Limb (tissue), 2 donors: ENCODE results near the gene TEN1.
"Not testable (repeated sequence)": the region's sequence is repeated elsewhere in the genome, so short reads cannot be mapped to it uniquely, and the experiment has no call there.

Source experiments
- DNase-seq, 2 donors: peaks; one replicate each; pipeline ENCODE4 v3.0.0-alpha.2; 2016; ENCODE audit errors: extremely low spot score in 2 of 2

The TEN1 gene, protein sequence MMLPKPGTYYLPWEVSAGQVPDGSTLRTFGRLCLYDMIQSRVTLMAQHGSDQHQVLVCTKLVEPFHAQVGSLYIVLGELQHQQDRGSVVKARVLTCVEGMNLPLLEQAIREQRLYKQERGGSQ

GRCh38 chr17:75978938-75979704 is at the start of gene TEN1, which contains the start of gene ACOX1:
TEN1 (plus strand) TSS chr17:75979240; CDS start chr17:75986193, 6,953 bp downstream.
ACOX1 (minus strand) TSS chr17:75979166; CDS start chr17:75979073, 93 bp downstream.
- DNase-seq = peak; percentile 97 to 98

DNA sequence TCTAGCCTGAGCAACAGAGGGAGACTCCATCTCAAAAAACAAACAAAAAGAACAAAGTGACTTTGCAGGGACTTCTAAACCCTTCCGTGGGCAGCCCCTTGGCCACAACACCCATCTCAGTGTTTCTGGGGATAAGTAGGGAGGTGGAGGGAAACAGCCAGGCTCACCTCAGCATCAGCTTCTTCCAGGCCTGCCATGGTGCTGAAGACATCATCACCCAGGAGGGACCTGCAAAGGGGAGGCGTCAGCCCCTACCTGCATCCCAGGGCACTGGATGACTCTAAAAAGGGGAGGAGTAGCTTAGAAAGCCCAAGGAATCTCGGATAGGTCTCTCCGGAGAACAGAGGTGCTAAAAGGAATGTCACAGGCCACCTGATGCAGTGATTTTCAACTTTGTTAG is 48.0 kb upstream of the TEN1 start:
- DNase-seq = no peak

GRCh38 chr17:75932852-75933251 is 46.2 kb upstream of the TEN1 start:
- no peak for DNase-seq

GRCh38 chr17:75933808-75934207 is 45.2 kb upstream of the TEN1 start:
- DNase-seq = no peak

GRCh38 chr17:75937652-75938051 is 41.4 kb upstream of the TEN1 start:
- DNase-seq = no peak

DNA sequence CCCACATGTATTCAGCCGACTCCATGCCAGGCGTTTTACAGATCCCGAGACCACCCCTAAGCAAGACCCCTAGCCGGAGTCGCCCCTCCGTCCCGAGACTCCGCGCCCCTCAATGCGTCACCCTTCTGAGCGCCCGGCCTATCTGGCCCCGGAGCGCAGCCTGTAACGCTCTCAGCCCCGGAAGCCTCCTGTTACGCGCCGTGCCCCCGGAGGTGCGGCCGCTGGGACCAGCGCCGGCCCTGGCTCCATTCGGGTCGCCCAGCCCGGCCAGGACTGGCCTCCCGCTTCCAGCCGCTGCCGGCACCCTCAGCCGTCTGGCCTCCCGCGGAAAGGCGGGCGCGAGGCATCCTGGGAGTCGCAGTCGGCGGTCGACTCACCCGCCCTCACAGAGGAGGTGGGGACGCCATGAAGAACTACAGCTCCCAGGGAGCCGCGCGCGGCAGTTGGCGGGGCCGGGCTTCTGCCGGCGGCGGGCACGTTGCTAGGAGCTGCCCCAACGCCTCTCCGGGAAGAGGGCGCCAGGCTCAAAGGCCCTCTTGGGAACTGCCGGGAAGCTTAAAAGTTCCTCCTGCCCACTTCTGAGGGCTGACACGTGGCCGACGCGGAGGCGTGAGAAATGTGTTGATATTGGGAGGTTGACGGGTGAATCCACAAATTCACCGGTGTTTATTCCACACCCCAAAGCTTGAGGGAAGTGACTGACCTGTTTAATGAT is 38.2 kb upstream of the TEN1 start, which contains the start of gene FBF1:
TSS of gene FBF1 (minus strand) at position 316 of the 715 bp plus-strand sequence. CDS start 2,893 bp downstream, outside the sequence.
- peak; percentile 92 to 95 for DNase-seq

DNA sequence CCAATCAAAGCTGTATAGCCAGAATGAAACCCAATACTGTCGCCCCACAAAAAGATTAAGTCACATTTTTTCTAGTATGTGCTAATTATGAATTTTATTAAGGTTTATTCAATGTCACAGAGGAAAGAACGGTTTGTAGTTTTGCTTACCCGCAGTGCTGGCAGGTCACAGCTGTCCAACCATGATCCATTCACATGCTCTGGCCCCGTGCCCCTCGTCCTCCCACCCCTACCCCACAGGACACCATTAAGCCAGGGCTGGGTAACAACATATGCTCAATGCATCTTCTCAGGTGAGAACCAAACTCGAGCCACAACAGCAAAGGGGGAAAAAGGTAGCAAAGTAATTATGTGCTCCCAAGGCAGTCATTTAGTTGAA is 37.6 kb upstream of the TEN1 start:
- no peak for DNase-seq

- no peak for DNase-seq
Observed at GRCh38 chr17:75942473-75942872, 36.6 kb upstream of the TEN1 start.

DNA sequence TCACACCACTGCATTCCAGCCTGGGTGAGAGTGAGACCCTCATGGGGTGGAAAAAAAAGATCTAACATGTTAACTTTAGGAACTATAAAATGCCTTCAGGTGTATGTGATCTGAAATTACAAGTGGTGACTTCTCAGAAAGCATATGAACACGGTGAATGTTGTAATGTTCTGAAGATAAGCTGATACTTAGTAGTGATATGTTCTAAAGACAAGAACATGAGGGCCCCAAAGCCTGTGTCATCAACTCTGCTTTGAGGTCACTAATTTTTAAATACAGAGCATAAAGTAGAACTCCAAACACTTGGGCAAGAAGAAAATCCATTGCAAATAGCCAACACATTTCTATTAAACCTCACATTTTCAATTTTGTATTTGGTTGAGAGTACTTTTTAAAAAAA is 35.5 kb upstream of the TEN1 start:
- no peak for DNase-seq

- no peak for DNase-seq
Observed at GRCh38 chr17:75945211-75945610, 33.8 kb upstream of the TEN1 start.

GRCh38 chr17:75950421-75950820 is 28.6 kb upstream of the TEN1 start:
- DNase-seq = no peak

GRCh38 chr17:75950855-75951554 is 28.0 kb upstream of the TEN1 start:
- peak in 1 of 2 donors; percentile 29 for DNase-seq

- no peak for DNase-seq
Observed at GRCh38 chr17:75959051-75959838, 19.8 kb upstream of the TEN1 start.

DNA sequence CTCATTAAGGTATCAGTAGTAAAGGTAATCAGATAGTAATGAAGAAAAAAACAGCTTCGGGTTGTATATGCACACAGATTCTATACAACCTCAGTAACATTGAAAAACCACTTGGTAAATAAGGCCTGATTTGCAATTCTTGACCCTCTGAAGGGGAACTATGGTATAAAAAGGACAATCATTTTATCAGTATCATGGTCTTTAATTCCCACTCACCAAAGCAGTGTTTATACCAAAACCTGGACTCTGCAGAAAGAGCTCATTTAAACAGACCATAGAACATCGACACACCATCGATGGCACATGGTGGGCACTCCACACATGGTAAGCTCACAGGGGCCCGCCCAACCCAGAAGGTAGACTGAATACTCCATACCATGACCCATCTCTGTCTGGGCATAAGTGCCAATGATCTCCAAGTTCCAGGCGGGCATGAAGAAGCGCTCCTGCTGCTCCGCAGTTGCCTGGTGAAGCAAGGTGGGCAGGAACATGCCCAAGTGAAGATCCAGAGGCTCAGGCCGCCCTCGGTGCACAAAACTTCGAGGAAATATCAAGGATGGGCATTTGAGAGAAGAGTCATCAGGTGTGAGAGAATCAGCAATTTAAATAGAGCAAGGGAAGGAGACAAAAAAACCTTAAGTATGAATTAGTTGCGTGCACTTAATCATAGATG is 19.1 kb upstream of the TEN1 start:
- DNase-seq = no peak

DNA sequence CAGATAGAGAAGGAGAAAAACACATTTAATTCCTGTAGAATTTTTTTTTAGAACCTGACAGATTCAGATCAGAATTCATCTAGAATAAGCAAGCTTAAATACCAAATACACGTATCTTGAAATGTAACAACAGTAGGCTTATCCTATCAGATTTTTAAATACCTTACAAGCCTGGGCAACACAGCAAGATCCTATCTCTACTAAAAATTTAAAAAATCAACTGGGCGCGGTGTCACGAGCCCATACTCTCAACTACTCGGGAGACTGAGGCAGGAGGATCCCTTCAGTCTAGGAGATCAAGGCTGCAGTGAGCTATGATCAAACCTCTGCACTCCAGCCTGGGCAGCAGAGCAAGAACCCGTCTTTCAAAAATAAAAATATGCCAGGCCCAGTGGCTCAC is 13.6 kb upstream of the TEN1 start:
- no peak for DNase-seq

DNA sequence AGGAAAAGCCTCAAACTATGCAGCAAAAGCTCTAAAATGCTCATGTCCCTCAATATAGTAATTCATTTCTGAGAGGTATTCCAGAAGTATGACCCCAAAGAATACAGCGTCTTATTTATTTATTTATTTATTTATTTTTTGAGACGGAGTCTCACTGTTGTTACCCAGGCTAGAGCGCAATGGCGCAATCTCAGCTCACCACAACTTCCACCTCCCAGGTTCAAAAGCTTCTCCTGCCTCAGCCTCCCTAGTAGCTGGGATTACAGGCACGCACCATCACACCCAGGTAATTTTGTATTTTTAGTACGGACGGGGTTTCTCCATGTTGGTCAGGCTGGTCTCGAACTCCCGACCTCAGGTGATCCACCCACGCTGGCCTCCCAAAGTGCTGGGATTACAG is 10.0 kb upstream of the TEN1 start:
- not testable (repeated sequence) for DNase-seq

DNA sequence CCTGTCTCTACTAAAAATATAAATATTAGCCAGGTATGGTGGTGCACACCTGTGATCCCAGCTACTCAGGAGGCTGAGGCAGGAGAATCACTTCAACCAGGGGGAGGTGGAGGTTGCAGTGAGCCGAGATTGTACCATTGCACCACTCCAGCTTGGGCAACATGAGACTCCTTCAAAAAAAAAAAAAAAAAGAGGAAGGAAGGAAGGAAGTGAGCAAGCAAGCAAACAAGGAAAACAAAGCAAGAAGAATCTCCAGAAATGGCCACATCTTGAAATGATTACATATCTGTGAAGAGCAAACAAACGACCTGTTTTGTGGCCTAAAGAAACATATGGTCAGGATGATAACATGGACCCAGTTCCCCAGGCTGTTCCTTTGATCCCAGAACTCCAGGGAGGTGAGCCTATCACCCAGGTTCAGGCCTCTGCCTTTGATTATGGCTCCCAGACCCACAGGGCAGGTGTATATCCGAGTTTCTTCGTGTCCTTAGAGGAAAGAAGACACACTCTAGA is 9.0 kb upstream of the TEN1 start:
- DNase-seq = no peak

- no peak for DNase-seq
Observed at GRCh38 chr17:75970626-75971025, 8.4 kb upstream of the TEN1 start.

- DNase-seq = not testable (repeated sequence)
Observed at GRCh38 chr17:75975187-75975586, 3.9 kb upstream of the TEN1 start.

DNA sequence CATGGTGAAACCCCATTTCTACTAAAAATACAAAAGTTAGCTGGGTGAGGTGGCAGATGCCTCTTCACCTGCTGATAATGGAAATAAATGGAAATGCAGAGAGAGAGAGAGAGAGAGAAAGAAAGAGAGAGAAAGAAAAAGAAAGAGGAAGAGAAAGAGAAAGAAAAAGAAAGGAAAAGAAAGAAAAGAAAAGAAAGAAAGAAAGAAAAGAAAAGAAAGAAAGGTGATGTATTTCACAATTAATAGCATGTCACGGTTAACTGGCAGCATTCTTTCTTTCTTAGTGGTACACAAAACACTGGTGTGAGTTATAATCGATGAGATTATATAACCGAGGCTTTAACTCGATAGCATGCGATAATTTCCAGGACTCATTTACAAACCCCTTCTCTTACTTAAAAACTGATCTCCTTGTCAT is 3.3 kb upstream of the TEN1 start:
- DNase-seq = no peak
